MM.1S (cell line): ENCODE data around the gene GZMM.

Experiments
- EZH2 ChIP-seq: fragments of 300-600 bp; sonication (generic); optimal IDR thresholded peaks from 2 replicates; pipeline ENCODE3; 2017; ENCODE audit warnings: low read depth, mild to moderate bottlenecking, antibody characterized with exemption, low read length, mixed read lengths
- TF ChIP-seq, protein P1 (sequence below): fragments of 300-600 bp; sonication (generic); IDR thresholded peaks from 2 replicates; pipeline ENCODE4 v1.5.1; 2016; ENCODE audit warnings: antibody characterized with exemption, low read length, mixed read lengths

DNA sequence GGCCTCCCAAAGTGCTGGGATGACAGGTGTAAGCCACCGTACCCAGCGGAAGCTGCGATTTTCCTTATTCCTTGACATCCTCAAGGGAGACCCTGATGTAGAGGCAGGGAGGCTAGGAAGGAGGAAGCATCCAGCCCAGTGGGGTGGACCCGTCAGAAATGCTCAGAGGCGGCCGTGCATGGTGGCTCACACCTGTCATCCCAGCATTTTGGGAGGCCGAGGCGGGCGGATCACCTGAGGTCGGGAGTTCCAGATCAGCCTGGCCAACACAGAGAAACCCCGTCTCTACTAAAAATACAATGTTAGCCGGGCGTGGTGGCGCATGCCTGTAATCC lies 11.6 kb downstream of the GZMM start:
- no peak for TF ChIP-seq EZH2
- TF ChIP-seq, protein P1, sequence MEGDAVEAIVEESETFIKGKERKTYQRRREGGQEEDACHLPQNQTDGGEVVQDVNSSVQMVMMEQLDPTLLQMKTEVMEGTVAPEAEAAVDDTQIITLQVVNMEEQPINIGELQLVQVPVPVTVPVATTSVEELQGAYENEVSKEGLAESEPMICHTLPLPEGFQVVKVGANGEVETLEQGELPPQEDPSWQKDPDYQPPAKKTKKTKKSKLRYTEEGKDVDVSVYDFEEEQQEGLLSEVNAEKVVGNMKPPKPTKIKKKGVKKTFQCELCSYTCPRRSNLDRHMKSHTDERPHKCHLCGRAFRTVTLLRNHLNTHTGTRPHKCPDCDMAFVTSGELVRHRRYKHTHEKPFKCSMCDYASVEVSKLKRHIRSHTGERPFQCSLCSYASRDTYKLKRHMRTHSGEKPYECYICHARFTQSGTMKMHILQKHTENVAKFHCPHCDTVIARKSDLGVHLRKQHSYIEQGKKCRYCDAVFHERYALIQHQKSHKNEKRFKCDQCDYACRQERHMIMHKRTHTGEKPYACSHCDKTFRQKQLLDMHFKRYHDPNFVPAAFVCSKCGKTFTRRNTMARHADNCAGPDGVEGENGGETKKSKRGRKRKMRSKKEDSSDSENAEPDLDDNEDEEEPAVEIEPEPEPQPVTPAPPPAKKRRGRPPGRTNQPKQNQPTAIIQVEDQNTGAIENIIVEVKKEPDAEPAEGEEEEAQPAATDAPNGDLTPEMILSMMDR: no peak
